ENCODE results near the gene IGF1. TPM values are rescaled to one million over a fixed set of nuclear protein-coding genes. Genes with fewer than 3 reads are reported as not detected.

IGF1 gene
- total and polyA plus RNA-seq, 9 of the 15 experiments (the other 6 are each of a cell fraction or from before 2014, with no cell fraction given): 3.7 to 13.9 (median 4.5) TPM

- no peak for TF ChIP-seq RREB1 (CRISPR knock-in tag; IDR thresholded peaks at IDR 0.05)
- TF ChIP-seq POLR3G (IDR thresholded peaks at IDR 0.05; ENCODE audit: extremely low read depth, insufficient read length, insufficient replicate concordance): no peak
- no peak for TF ChIP-seq SMARCB1 (IDR thresholded peaks at IDR 0.05; ENCODE audit: insufficient read length, low read depth)
- TF ChIP-seq SRSF9 (IDR thresholded peaks at IDR 0.05; ENCODE audit: borderline replicate concordance, low read depth, low read length): no peak
- TF ChIP-seq ZNF766 (CRISPR knock-in tag; conservative IDR thresholded peaks at IDR 0.05): 0 out of 2 replicates have a peak, but pooled peaks have one; percentile 20
- TF ChIP-seq CLOCK (CRISPR knock-in tag; IDR thresholded peaks at IDR 0.05; ENCODE audit: borderline replicate concordance): no peak
- TF ChIP-seq ZNF140 (CRISPR knock-in tag; IDR thresholded peaks at IDR 0.05): no peak
- TF ChIP-seq BCL6 (CRISPR knock-in tag; IDR thresholded peaks at IDR 0.05): no peak
- 0 out of 2 replicates have a peak, but pooled peaks have one; percentile 10 for TF ChIP-seq FOXM1 (IDR thresholded peaks at IDR 0.05; ENCODE audit: low read depth)
- TF ChIP-seq FOXM1 (CRISPR knock-in tag; IDR thresholded peaks at IDR 0.05; ENCODE audit: low read depth): no peak
- no peak for TF ChIP-seq USF2 (CRISPR knock-in tag; IDR thresholded peaks at IDR 0.05)
- TF ChIP-seq ZFP36 (IDR thresholded peaks at IDR 0.05; ENCODE audit: low read depth, low read length, partially characterized antibody): no peak
- no peak for TF ChIP-seq RNF219 (CRISPR knock-in tag; IDR thresholded peaks at IDR 0.05)
These were observed at the start of gene IGF1 (continued) for GRCh38 chr12:102480406-102480805.

Data from K562 (cell line).